Right lung (tissue), 5 donors: Measurements from ENCODE around the gene GRAP2. TPM values are rescaled to one million over a fixed set of nuclear protein-coding genes. Genes with fewer than 3 reads are reported as not detected.

Experiments
- DNase-seq, 2 donors: peaks; one replicate each; pipeline ENCODE4 v3.0.0-alpha.2; 2013
- polyA plus RNA-seq, 5 donors: library from polyadenylated mRNA; unstranded; fragments of 120-200 nt; gene quantifications; one replicate each; pipeline versions ENCODE4 v1.2.1 to v1.2.3, GENCODE V29; 2013; ENCODE audit warnings: inconsistent platforms in 1 of 5, low replicate concordance in 1 of 5; ENCODE audit not compliant: insufficient read length in 5 of 5, insufficient read depth in 1 of 5

Gene GRAP2
- polyA plus RNA-seq, 5 donors: 1.6 to 2.6 (median 1.9) TPM

DNA sequence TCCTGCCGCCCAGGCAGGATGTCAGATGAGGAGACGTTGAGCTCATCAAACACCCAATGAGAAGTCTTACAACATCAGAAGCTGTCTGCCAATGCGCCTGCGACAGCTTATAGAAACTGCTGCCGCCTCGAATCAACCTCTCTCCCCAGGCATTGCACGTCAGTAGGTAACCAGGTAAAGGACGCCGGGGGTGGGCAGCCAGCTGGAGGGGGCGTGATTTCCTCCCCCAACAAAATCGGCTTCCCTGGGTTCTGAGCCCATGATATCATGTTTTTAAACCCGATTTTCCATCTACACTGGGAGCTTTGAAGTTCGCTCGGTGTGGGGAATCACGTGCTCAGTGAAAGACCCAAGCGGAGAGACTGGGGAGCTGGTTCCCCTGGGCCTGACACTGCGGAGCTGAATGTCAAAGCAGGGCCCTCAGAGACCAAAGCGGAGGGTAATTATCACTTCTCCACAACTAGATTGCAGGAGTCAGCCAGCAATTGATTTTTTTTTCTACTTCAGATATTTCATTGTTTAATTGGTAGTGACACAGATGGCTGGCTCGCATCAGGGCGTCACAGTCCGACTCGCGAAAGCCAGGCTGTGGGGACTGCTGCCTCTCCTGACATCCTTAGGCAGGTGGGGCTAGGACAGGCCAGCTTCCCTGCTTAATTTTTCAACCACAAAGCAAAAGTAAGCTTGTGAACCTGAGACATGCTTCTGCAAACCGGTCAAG lies 109.2 kb downstream of the GRAP2 start:
- DNase-seq: no peak

DNA sequence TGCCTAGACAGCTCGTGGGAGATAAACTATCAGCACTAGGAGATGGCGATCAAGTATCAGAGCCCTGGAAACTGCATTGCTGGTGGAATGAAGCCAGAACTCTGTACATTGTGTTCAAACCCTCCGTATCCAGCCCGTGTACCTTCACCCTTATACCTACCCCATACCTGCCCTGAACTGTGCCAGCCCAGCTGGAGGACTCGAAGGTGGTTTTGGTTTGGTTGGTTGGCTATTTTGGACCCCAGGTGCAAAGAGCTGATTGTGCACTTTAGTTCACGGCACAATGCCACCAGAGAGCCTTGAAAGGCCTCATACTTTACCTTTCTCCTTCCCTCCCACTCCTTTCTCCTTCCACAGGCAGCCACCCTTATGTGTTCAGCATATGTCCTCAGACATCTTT lies 109.9 kb downstream of the GRAP2 start:
- DNase-seq: no peak

DNA sequence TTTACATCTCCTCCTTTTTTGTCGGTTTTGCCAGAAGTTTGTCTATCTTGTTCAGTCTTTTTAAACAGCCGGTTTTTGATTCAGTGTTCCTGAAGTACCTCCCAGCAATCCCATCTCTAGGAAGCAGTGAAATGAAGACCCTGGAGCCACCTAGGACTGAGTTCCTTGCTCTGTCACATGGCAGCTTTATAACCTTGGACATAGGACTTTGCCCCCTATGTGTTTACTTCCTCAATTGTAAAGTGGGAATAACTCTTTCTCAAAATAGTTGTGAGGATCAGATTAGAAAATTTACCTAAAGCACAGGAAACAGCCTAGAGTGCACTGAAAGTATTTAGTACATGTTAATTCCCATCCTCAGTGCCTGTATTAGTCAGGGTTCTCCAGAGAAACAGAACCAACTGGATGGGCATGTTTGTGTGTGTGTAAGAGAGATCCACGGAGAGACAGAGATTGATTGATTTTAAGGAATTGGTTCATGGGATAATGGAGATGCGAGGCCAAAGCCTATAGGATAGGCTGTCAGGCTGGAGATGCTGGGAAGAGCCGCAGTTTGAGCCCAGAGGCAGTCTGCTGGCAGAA lies 113.9 kb downstream of the GRAP2 start:
- no peak for DNase-seq

DNA sequence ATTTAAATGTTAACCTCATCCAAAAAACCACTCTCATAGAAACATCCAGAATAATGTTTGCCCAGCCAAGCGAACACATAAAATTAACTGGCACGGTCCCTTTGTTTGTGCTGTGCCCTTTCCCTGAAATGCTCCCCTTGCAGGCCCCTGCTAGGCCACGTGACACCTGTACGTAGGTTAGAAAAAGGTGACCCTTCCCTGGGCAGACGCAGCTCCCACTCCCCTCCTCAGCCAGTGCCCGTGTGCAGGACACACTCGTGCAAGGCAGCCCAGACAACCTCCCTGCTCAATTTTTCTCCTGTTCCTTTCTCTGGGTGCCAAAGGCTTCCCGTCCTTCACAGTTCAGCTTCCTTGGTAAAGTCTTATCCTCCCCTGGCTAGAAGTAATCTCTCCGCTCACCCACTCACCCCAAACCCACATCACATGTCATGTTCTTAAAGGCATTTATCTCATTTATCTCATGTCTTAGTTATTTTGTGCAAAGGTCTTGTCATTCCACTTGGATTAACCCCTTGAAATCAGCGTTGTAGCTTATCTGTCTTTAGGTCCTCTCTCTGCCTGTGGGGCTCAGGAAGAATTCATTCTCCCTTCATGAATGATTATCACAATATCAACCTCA lies 114.6 kb downstream of the GRAP2 start:
- DNase-seq: no peak

DNA sequence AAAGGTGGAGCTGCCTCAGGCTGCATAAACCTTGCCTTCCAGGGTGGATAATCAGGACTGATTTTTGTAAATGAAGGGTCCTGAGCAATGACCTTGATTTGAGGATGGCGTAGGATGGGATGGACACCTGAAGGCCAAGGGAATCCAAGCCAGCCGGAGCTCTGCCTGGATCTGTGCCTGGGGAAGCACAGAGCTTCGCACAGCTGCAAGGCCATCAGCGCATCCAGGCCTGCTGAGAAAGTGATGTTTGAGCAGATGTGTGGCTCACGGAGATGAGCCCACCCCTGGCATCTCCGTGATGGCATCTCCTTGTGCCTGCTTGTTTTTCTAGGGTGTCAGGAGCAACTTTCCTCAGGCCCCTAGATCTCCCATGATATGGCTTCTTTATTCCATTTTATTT lies 117.2 kb downstream of the GRAP2 start:
- DNase-seq: no peak

DNA sequence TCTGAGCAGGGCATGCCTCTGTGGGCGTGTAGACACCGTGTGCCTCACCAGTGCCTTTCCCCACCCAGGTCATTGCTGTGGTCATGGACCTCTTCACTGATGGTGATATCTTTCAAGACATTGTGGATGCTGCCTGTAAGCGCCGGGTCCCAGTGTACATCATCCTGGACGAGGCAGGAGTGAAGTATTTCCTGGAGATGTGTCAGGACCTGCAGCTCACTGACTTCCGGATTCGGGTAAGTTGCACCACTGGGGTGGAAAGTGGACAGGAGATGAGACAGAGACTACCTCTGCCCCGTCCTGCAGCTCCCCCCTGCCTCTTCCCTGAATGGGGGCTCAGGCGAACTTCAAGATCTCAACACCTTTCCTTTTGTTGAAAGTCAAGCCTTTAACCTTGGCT lies 118.2 kb downstream of the GRAP2 start:
- DNase-seq: no peak

DNA sequence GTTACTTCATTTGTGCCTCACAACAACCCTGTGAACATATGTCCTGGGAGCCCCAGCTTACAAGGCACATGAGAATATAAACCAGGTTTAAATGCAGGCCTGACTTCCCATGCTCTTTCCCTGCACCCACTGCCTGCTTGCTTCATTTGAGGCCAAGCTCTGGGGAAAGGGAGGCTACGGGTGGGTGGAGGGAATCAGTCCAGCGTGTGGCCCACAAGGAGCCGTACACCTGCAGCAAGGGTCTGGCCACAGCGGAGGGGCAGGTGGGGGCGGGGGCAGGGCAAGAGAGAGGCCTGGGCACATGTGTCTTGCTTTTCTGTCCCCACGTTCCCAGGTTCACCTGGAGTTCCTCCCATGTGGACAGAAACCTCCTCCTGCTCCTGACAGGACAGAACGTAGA lies 120.1 kb downstream of the GRAP2 start:
- DNase-seq: no peak

DNA sequence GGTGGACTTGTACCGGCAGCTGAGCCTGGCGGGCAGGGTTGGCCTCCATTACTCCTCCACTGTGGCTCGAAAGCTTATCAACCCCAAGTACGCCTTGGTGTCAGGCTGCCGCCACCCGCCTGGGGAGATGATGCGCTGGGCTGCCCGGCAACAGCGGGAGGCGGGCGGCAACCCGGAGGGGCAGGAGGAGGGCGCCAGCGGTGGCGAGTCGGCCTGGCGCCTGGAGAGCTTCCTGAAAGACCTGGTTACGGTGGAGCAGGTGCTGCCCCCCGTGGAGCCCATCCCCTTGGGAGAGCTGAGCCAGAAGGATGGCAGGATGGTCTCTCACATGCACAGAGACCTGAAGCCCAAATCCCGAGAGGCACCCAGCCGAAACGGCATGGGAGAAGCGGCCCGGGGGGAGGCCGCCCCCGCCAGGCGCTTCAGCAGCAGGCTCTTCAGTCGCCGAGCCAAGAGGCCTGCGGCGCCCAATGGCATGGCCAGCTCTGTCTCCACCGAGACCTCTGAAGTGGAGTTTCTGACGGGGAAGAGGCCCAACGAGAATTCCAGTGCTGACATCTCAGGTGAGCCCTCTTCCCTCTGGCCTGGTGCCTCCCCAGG lies 120.6 kb downstream of the GRAP2 start:
- no peak for DNase-seq

DNA sequence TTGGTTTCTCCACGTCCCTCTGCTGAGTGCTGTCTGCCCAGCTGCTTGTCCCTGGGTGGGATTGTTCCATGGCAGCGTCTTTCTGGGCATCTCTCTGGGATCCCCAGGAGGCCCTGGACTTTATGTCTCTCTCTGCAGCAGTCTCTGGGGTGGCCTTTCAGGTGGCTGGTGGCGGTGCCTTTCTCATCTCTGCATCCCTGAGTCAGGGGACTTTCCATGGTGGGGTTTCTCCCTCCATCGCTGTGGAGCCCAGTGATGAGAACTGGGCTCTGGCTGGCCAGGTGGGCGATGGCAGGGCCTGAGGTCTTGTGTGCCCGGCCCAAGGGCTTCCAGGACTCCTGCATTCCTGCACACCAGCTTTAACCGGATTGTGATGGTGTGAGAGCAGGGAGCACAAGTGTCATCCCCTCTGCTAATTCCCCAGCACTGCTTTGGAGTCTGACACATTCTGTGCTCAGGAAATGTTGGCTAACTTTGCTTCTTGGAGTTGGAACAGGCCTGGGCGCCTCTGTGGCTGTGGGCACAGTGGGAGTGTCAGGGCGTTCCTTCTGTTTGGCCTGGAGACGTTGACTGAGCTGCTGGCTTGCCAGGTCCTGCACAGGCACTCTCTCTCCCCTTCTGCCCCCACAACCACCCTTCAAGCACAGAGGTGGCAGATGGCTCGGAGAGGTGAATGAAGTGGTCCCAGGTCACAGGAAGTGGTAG lies 121.8 kb downstream of the GRAP2 start:
- DNase-seq: no peak

Other genes with a start within 250 kb of the GRAP2 start
- gene ENTHD1, start 7.3 kb upstream of the GRAP2 start, polyA plus RNA-seq: not detected
- under 1 TPM; 0.22 to 0.45 (median 0.37) TPM for gene TMA7B, start 59.3 kb downstream of the GRAP2 start, polyA plus RNA-seq
- under 1 TPM; 0.14 to 0.36 (median 0.34) TPM for gene FAM83F, start 93.9 kb downstream of the GRAP2 start, polyA plus RNA-seq